Colonic mucosa (tissue), 4 donors: ENCODE results near the gene MAP4. TPM values are rescaled to one million over a fixed set of nuclear protein-coding genes. Genes with fewer than 3 reads are reported as not detected.

Experiments
- DNase-seq: peaks from one replicate; pipeline ENCODE4 v3.0.0-alpha.2; 2020
- H3K27ac ChIP-seq: fragments of 200-600 bp; one replicate; pipeline ENCODE4 v1.8.0; 2021
- H3K27me3 ChIP-seq: fragments of 200-600 bp; one replicate; pipeline ENCODE4 v1.8.0; 2021
- H3K36me3 ChIP-seq: fragments of 200-600 bp; one replicate; pipeline ENCODE4 v1.8.0; 2021
- H3K4me1 ChIP-seq: fragments of 200-600 bp; one replicate; pipeline ENCODE4 v1.8.0; 2021; ENCODE audit warnings: mild to moderate bottlenecking
- H3K4me3 ChIP-seq: fragments of 200-600 bp; one replicate; pipeline ENCODE4 v1.8.0; 2021
- H3K9ac ChIP-seq, 2 donors: one replicate each; pipeline ENCODE4 v1.7.0; 2013; ENCODE audit warnings: control low read depth in 2 of 2, low read depth in 2 of 2, low read length in 2 of 2
- H3K9me3 ChIP-seq: fragments of 200-600 bp; one replicate; pipeline ENCODE4 v1.8.0; 2021
- intact Hi-C: fragments of 100-400 bp; cut with DNase I; formaldehyde crosslinking; loops from one replicate; pipeline ENCODE4 v1.14.1; 2022
- total RNA-seq, 2 donors: library from RNA; stranded (reverse); fragmentation: NEBNext Ultra II Directional in 1 of 2; extraction: Animal tissue kit (Norgen Biotek cat#: 25700) in 1 of 2; gene quantifications; one replicate each; pipeline ENCODE4 v1.2.1, GENCODE V29; 2021
- TF ChIP-seq, protein P1 (sequence below): fragments of 200-600 bp; IDR thresholded peaks from one replicate; pipeline ENCODE4 v1.8.0; 2022; ENCODE audit warnings: antibody characterized with exemption, mild to moderate bottlenecking
- donor health status: healthy.
- donor health status: DM: no; HTN: no; CAD: no.
- donor health status: DM: no; HTN: no; CAD: no.

MAP4 gene
- total RNA-seq, 2 donors from 2014 or later: 117 to 132 TPM

DNA sequence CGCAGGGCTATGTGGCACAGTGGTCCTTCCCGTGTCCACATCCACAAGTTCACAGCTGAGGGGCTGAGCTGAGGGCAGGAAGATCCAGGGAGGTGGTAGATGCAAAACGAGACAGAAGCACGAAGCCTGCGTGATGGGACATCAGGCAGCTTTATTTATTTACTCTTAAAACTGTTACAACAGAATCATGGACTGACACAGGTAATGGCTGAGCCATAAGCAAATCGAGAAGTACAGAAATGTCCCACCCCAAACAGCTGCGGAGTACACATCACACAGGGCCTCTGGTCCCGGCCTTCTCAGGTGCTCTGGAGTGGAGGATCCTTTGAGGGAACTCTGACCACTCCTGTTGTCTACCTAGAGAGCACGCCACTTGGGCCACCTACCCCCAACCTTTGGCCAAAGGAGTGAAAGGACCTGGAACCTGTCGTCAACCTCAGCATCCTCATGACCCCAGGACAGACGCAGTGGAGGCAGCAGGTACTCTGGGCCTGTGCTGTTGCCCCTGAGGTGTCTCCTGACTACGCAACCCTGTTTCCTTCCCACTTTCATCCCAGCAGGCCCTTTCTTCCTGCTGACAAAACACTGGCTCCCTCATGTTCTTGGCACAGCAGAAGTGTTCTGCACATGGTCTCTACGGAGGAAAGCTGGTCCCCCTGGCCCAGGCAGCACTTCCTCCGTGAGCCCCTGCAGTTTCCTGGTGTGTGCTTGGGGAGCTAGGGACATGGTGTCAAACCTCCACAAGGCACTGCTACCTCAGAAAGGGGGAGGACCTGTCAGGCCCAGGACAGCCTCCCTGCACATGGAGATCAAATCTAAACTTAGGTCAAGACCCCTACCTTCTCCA lies 165.4 kb downstream of the MAP4 start:
- H3K9ac ChIP-seq: no peak overlapping the region
- DNase-seq: no peak
- peaks cover 21% of the 10 kb centered on the region for H3K36me3 ChIP-seq
- no peak overlapping the region for H3K27ac ChIP-seq
- TF ChIP-seq, protein P1, sequence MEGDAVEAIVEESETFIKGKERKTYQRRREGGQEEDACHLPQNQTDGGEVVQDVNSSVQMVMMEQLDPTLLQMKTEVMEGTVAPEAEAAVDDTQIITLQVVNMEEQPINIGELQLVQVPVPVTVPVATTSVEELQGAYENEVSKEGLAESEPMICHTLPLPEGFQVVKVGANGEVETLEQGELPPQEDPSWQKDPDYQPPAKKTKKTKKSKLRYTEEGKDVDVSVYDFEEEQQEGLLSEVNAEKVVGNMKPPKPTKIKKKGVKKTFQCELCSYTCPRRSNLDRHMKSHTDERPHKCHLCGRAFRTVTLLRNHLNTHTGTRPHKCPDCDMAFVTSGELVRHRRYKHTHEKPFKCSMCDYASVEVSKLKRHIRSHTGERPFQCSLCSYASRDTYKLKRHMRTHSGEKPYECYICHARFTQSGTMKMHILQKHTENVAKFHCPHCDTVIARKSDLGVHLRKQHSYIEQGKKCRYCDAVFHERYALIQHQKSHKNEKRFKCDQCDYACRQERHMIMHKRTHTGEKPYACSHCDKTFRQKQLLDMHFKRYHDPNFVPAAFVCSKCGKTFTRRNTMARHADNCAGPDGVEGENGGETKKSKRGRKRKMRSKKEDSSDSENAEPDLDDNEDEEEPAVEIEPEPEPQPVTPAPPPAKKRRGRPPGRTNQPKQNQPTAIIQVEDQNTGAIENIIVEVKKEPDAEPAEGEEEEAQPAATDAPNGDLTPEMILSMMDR: no peak
- no peaks in the 10 kb centered on the region for H3K4me1 ChIP-seq
- H3K27me3 ChIP-seq: no peaks in the 10 kb centered on the region
- intact Hi-C loops: no loop called here
- H3K4me3 ChIP-seq: no peak overlapping the region
- no peaks in the 10 kb centered on the region for H3K9me3 ChIP-seq

DNA sequence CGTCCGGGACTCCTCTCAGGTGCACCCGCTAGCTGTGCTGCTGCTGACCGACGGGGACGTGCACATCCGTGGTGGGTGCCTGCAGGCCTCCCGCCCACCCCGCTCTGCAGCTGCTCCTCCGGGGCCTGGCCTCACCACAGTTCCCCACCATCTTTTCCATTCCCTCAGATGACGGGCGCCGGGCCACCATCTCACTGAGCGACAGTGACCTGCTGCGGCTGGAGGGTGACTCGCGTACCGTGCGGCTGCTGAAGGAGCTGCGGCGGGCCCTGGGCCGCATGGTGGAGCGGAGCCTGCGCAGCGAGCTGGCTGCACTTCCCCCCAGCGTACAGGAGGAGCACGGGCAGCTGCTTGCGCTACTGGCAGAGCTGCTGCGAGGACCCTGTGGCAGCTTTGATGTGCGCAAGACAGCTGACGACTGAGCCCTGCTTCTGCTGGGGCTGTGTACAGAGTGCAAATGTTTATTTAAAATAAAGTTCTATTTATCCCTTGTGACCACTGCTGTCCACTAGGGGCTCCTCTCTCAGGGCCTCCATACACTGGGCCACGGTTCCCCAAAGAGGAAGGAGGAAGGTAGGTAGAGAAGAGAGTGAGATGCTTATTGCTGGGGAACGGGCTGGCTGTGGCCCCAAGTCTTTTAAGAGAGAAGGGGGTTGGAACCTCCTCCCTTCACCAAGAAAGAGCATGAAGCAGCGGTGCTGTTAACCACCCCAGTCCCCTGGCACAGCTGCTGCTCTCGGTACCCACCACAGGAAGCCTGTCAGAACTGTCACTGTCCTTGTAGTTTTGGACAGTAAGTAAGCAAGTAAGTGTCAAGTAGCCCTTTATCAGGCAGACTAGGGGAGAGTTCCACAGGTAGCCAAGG lies 166.3 kb downstream of the MAP4 start:
- TF ChIP-seq, protein P1: no peak
- H3K36me3 ChIP-seq: peaks cover 20% of the 10 kb centered on the region
- no peaks in the 10 kb centered on the region for H3K27me3 ChIP-seq
- H3K4me1 ChIP-seq: no peaks in the 10 kb centered on the region
- H3K9ac ChIP-seq: no peak overlapping the region
- intact Hi-C loops: no loop called here
- no peaks in the 10 kb centered on the region for H3K9me3 ChIP-seq
- no peak overlapping the region for H3K4me3 ChIP-seq
- no peak overlapping the region for H3K27ac ChIP-seq
- no peak for DNase-seq

DNA sequence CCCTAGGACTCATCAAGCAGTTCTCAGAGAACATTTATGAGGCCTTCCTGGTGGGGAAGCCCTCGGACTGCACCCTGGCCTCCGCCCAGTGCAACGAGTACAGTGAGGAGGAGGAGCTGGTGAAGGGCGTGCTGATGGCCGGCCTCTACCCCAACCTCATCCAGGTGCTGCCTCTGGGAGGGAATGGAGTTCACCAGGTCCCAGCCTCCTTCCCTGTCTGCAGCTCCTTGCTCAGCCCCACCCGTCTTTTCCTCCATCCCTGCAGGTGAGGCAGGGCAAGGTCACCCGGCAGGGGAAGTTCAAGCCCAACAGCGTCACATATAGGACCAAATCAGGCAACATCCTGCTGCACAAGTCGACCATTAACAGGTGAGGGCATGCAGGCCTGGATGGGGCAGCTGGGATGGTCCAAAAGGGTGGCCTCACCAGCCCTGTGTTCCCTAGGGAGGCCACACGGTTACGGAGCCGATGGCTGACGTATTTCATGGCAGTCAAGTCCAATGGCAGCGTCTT lies 167.0 kb downstream of the MAP4 start:
- no peak overlapping the region for H3K27ac ChIP-seq
- H3K9me3 ChIP-seq: no peaks in the 10 kb centered on the region
- H3K4me1 ChIP-seq: no peaks in the 10 kb centered on the region
- H3K4me3 ChIP-seq: no peak overlapping the region
- peaks cover 14% of the 10 kb centered on the region for H3K36me3 ChIP-seq
- intact Hi-C loops: no loop called here
- no peaks in the 10 kb centered on the region for H3K27me3 ChIP-seq
- DNase-seq: no peak
- no peak overlapping the region for H3K9ac ChIP-seq
- TF ChIP-seq, protein P1: no peak

DNA sequence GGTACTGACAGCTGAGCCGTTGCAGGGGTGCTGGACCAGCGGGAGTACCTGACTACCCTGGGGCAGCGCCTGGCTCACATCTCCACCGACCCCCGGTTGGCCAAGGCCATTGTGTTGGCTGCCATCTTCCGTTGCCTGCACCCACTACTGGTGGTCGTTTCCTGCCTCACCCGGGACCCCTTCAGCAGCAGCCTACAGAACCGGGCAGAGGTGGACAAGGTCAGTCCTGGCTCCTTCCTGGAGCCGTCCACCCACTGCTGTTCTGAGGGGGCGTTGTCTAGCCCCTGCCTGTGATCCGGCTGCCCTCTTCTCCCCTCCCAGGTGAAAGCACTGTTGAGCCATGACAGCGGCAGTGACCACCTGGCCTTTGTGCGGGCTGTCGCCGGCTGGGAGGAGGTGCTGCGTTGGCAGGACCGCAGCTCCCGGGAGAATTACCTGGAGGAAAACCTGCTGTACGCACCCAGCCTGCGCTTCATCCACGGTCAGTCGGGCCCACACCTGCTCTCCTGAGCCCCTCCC lies 167.6 kb downstream of the MAP4 start:
- no peak overlapping the region for H3K4me3 ChIP-seq
- no peak overlapping the region for H3K9ac ChIP-seq
- H3K27ac ChIP-seq: no peak overlapping the region
- TF ChIP-seq, protein P1: no peak
- no peak for DNase-seq
- H3K4me1 ChIP-seq: no peaks in the 10 kb centered on the region
- H3K27me3 ChIP-seq: no peaks in the 10 kb centered on the region
- intact Hi-C loops: no loop called here
- H3K9me3 ChIP-seq: no peaks in the 10 kb centered on the region
- H3K36me3 ChIP-seq: peaks cover 14% of the 10 kb centered on the region

DNA sequence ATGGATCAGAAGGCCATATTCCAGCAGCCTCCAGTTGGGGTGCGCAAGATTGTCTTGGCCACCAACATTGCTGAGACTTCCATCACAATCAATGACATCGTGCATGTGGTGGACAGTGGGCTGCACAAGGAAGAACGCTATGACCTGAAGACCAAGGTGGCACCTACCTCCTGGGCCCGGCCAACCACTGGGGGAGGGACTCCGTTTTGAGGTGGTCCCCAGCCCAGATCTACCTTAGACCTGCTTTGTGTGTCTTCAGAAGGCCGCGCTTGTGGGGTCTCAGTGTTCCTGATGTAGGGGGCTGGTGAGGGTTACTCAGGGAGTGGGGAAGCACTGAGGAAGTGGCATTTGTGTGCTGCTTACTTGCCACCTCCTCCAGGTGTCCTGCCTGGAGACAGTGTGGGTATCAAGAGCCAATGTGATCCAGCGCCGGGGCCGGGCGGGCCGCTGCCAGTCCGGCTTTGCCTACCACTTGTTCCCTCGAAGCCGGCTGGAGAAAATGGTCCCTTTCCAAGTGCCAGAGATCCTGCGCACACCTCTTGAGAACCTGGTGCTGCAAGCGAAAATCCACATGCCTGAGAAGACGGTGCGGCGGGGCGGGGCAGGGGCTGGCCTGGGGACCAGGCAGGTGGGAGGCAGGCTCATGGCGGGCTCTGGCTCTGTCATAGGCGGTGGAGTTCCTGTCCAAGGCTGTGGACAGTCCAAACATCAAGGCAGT lies 168.3 kb downstream of the MAP4 start:
- Histone ChIP-seq H3K36me3 (peaks cover 17% of the 10 kb centered on the region), H3K4me1 (no peaks in the 10 kb centered on the region)
- intact Hi-C loops: no loop called here

More for the DNA sequence above, 168.3 kb downstream of the MAP4 start:
- TF ChIP-seq, protein P1: no peak
- DNase-seq: no peak
- Histone ChIP-seq H3K4me3 (no peak overlapping the region), H3K27me3 (no peaks in the 10 kb centered on the region), H3K9ac (no peak overlapping the region), H3K27ac (no peak overlapping the region), H3K9me3 (no peaks in the 10 kb centered on the region)
